GM23338 (cell line): ENCODE measurements around the gene CPXM2. TPM values are rescaled to one million over a fixed set of nuclear protein-coding genes. Genes with fewer than 3 reads are reported as not detected.

Experiments used
- ETS1 ChIP-seq: IDR thresholded peaks from 2 replicates; pipeline ENCODE4 v1.6.1; 2016; ENCODE audit warnings: antibody characterized with exemption
- EZH2 ChIP-seq: fragments of 200-600 bp; sonication (generic); IDR thresholded peaks from one replicate; pipeline ENCODE4 v1.8.0; 2017; ENCODE audit warnings: antibody characterized with exemption, mild to moderate bottlenecking, low read depth; ENCODE audit not compliant: unreplicated experiment
- EZH2phosphoT487 ChIP-seq: fragments of 200-600 bp; sonication (generic); IDR thresholded peaks from one replicate; pipeline ENCODE4 v1.8.1; 2018; ENCODE audit warnings: antibody characterized with exemption; ENCODE audit not compliant: unreplicated experiment
- JUNB ChIP-seq: IDR thresholded peaks from one replicate; pipeline ENCODE4 v1.6.1; 2016; ENCODE audit warnings: antibody characterized with exemption; ENCODE audit not compliant: unreplicated experiment
- NANOG ChIP-seq: IDR thresholded peaks from 2 replicates; pipeline ENCODE4 v1.6.1; 2016; ENCODE audit warnings: antibody characterized with exemption, borderline replicate concordance
- REST ChIP-seq: IDR thresholded peaks from one replicate; pipeline ENCODE4 v1.6.1; 2018; ENCODE audit warnings: antibody characterized with exemption; ENCODE audit not compliant: unreplicated experiment
- ZNF114 ChIP-seq: fragments of 250-450 bp; sonication (Bioruptor Pico); IDR thresholded peaks from 2 replicates; pipeline ENCODE4 v1.5.0; 2020; ENCODE audit warnings: mild to moderate bottlenecking, moderate library complexity
- ZNF331 ChIP-seq: fragments of 250-450 bp; sonication (Bioruptor Pico); IDR thresholded peaks from 2 replicates; pipeline ENCODE4 v1.5.0; 2020; ENCODE audit warnings: low read depth, mild to moderate bottlenecking, moderate library complexity
- ZNF462 ChIP-seq: fragments of 250-450 bp; sonication (Bioruptor Pico); IDR thresholded peaks from 2 replicates; pipeline ENCODE4 v1.5.0; 2020; ENCODE audit warnings: mild to moderate bottlenecking, moderate library complexity
- polyA plus RNA-seq: library from polyadenylated mRNA; unstranded; fragments of >200 nt; fragmentation: Nextera tagmentation; extraction: Ambion mirVana; gene quantifications from 2 replicates; pipeline ENCODE4 v1.2.1, GENCODE V29; 2016
- total RNA-seq: library from RNA; depleted of rRNA; stranded (reverse); fragments of >200 nt; shearing (Covaris generic); gene quantifications from 2 replicates; pipeline ENCODE4 v1.2.3, GENCODE V29; 2014

The CPXM2 gene
- total and polyA plus RNA-seq, 2 experiments from 2014 or later: 1.6 to 8.1 TPM

- TF ChIP-seq ZNF462 (CRISPR knock-in tag) (no peak), REST (no peak), EZH2phosphoT487 (no peak), JUNB (no peak), ETS1 (no peak), ZNF114 (no peak), EZH2 (no peak), NANOG (no peak), ZNF331 (no peak)
Observed at GRCh38 chr10:123746520-123746919, 145.1 kb downstream of the CPXM2 start (continued).
